ENCODE data around the gene WDR31.

GRCh38 chr9:113310538-113310937 lies 29.5 kb downstream of the WDR31 start:
- TF ChIP-seq EZH2 (IDR thresholded peaks at IDR 0.05; ENCODE audit: low read length, unreplicated experiment), result no peak
- TF ChIP-seq CTCF (conservative IDR thresholded peaks at IDR 0.05; ENCODE audit: low read depth, low read length), result no peak
- no peak for TF ChIP-seq EZH2phosphoT487 (IDR thresholded peaks at IDR 0.05; ENCODE audit: borderline replicate concordance, low read length)
